22Rv1 (cell line): ENCODE measurements around the gene RDH16.

Source experiments
- CTCF ChIP-seq: fragments of 450-650 bp; IDR thresholded peaks from 2 replicates; pipeline ENCODE4 v1.5.1; 2017; ENCODE audit warnings: mild to moderate bottlenecking
- ZFX ChIP-seq: fragments of 450-650 bp; IDR thresholded peaks from 2 replicates; pipeline ENCODE4 v1.6.1; 2017; ENCODE audit warnings: antibody characterized with exemption, borderline replicate concordance

- no peak for TF ChIP-seq ZFX
- TF ChIP-seq CTCF: no peak
Observed at GRCh38 chr12:56930241-56930640, 27.2 kb downstream of the RDH16 start.
